Omental fat pad (tissue), 4 donors: ENCODE results near the gene CWC15. TPM values are rescaled to one million over a fixed set of nuclear protein-coding genes. Genes with fewer than 3 reads are reported as not detected.
"Not testable (repeated sequence)": the region's sequence is repeated elsewhere in the genome, so short reads cannot be mapped to it uniquely, and the experiment has no call there.

Experiments used
- ATAC-seq: fragments of 150-250 bp; one replicate; pipeline ENCODE4 v1.9.1; 2016; ENCODE audit warnings: mild to moderate bottlenecking, moderate library complexity; ENCODE audit not compliant: low FRiP score
- DNase-seq: peaks from one replicate; pipeline ENCODE4 v3.0.0-alpha.2; 2019; ENCODE audit warnings: low spot score
- total RNA-seq, 4 donors: library from RNA; depleted of rRNA; stranded (reverse); fragments of >200 nt; gene quantifications; one replicate each; pipeline ENCODE4 v1.1.0, GENCODE V29; 2016
- TF ChIP-seq, protein P1 (sequence below), 3 donors: fragments of 450-650 bp; IDR thresholded peaks; one replicate each; pipeline ENCODE4 v1.5.1; 2016 to 2017; ENCODE audit warnings: antibody characterized with exemption in 3 of 3, mild to moderate bottlenecking in 3 of 3, moderate library complexity in 2 of 3

CWC15 gene
- total RNA-seq, 4 donors from 2014 or later: 33.0 to 51.1 (median 42.0) TPM

DNA sequence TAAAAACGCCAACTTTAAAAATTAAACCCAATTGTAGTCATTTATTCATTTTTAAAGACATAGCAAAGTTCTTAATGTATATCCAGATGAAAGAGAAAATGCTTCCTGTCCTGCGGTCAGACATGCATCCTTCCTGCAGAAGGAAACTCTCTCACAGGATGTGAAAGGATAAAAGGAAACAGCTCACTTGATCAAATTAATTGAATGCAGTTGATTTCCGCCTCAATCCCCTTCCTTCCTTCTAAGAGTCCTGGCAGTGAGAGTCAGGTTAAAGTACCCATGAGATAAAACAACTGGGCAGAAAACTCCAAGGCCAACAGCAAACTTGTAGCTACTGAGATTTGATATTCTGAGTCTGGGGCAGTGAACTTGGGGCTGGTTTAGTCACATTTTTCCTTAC is 38.5 kb downstream of the CWC15 start:
- ATAC-seq: no peak
- TF ChIP-seq, protein P1, sequence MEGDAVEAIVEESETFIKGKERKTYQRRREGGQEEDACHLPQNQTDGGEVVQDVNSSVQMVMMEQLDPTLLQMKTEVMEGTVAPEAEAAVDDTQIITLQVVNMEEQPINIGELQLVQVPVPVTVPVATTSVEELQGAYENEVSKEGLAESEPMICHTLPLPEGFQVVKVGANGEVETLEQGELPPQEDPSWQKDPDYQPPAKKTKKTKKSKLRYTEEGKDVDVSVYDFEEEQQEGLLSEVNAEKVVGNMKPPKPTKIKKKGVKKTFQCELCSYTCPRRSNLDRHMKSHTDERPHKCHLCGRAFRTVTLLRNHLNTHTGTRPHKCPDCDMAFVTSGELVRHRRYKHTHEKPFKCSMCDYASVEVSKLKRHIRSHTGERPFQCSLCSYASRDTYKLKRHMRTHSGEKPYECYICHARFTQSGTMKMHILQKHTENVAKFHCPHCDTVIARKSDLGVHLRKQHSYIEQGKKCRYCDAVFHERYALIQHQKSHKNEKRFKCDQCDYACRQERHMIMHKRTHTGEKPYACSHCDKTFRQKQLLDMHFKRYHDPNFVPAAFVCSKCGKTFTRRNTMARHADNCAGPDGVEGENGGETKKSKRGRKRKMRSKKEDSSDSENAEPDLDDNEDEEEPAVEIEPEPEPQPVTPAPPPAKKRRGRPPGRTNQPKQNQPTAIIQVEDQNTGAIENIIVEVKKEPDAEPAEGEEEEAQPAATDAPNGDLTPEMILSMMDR (IDR thresholded peaks at IDR 0.05): no peak
- no peak for DNase-seq

DNA sequence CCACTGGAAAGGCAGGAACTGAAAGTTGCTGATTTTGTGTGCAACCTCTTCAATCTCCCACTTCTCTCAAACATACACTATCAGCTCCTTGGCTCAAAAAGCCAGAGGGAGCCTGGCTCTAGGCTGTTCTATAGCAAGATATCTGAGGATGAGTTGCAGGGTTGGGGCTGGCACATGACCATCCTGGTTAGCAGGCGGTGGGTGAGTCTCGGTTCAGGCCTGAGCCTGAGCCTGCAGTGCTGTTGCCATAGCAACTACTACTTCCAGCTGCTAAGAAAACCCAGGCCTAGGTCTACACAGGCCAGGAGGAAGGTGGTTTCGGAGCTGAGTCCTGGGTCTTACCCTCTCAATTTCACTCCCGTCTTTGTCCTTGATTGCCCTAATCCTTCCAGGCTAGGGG is 39.0 kb downstream of the CWC15 start:
- DNase-seq (no peak), ATAC-seq (peak; percentile 21)
- TF ChIP-seq, protein P1 (IDR thresholded peaks at IDR 0.05): no peak

DNA sequence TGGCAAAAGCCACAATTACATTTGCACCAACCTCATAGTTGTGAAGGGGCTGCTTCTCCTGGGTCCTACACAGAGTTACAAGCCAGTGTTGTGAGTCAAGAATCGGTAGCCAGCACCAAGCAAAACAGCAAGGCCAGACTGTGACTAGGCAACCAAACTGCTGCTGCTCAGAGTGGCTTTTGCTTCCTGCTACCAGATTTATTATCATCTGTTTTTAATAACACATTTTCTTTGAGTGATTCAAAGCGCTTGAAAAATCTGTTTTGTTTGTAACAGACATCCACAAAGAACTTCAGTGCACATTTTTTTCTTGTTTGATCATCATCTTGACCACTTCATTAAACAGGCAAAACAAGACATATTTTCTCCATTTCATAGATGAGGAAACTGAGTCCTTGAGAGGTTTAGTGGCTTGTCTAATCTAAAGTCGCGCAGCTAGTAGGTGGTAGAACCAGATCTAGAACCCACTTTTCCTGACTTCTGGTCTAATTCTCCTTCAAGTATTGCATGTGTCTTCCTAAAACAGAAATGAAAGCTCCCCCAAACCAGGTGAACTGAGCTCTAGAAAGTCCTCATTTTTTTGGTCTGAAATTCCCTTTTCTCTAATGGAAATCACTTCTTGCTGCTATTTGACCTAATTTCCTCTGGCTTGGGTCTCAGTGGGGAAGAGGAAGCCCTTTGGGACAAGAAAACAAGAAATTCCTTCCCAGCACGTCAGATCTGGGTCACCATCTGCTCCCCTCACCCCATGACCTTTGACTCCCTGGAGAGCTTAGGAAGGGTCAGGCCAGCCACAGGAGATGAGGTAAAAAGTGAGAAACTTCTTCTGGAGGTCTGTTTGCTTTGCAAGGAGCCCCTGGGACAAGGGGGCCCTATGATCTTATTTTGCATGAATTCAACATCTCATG is 39.9 kb downstream of the CWC15 start:
- DNase-seq: no peak
- TF ChIP-seq, protein P1 (IDR thresholded peaks at IDR 0.05): no peak
- ATAC-seq: no peak

DNA sequence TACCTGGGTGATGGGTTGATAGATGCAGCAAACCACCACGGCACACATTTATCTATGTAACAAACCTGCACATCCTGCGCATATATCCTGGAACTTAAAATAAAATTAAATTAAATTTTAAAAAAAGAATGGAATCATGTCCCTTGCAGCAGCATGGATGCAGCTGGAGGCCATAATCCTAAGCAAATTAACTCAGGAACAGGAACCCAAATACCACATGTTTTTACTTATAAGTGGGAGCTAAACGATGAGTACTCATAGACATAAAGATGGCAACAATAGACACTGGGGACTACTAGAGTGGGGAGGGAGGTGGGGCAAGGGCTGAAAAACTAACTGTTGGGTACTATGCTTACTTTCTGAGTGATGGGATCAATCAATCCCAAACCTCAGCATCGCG is 40.9 kb downstream of the CWC15 start:
- TF ChIP-seq, protein P1 (IDR thresholded peaks at IDR 0.05): no peak
- no peak for DNase-seq
- ATAC-seq: no peak

DNA sequence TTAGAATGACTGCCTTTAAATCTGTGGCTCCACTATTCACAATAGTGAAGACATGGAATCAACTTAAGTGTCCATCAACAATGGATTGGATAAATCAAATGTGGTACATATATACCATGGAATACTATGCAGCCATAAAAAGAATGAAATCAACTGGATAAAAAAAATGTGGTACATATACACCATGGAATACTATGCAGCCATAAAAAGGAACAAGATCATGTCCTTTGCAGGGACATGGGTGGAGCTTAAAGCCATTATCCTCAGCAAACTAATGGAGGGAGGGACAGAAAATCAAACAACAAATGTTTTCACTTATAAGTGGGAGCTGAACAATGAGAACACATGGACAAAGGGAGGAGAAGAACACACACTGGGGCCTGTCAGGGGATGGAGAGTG is 41.3 kb downstream of the CWC15 start:
- ATAC-seq, DNase-seq: not testable (repeated sequence)

DNA sequence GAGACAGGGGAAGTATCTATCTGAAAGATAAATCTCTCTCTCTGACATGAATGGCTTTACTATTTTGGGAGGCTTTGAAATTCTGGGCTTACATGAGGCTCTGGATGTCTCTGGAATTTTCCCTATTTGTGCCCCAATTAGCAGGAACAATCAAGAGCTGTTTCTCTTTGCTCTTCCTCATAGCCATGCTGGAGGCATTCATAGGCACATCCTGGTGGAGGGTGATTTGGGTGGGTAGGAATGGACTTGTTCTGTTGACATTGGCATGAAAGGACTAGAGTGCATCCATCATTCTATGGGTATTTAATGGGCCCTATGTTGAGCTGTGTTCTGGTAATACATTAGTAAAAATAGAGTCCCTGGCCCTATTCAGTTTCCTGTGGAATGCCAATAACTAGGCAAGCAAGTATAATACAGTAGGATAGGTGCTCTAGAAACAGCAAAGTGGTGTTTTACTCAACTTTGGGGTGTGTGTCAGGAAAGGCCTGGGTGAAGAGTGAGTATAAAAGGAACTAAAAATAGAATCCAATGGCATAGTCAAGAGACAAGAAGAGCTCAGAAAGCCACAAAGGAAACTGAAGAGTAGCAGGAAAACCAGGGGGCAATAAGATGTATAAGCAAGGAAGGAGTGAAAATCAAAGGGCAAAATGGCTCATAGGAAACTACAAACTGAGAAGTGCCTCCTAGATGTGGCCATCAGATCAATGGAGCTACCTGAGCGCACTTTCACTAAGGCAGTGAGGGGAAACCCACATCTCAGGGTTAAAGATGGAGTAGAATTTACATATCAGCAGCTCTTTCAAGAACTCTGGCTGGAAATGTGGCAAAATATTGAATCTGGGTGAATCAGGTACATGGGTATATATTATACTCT is 45.0 kb downstream of the CWC15 start:
- no peak for ATAC-seq
- TF ChIP-seq, protein P1 (IDR thresholded peaks at IDR 0.05): no peak
- no peak for DNase-seq

DNA sequence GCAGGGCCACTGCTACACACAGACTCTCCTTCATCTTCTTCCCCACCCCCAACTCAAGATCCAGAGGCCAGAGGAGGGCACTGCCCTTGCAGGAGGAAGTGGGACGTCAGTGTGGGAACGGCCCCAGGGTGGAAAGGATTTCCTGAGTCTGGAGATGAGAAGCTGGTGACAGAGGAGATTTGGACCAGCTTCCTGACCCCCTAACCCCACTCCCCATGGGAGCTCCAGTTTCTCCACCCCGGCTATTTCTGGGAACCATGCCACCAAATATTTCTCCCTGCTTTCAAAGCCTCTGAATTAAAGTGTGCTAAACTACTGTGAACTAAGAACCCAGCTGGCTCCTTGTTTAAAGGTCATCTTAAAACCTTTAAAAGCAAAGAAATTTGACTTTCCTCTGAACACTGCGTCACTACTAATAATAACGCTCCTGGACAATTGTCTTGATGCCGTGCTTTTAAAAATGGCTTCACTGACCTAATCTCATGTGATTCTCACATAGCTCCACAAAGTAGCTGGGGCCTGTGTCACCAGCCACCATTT is 46.6 kb downstream of the CWC15 start:
- ATAC-seq (peak; percentile 67), DNase-seq (no peak)
- TF ChIP-seq, protein P1 (IDR thresholded peaks at IDR 0.05): no peak
